ENCODE data around the gene NRXN3. TPM values are rescaled to one million over a fixed set of nuclear protein-coding genes. Genes with fewer than 3 reads are reported as not detected.

NRXN3 gene
- total RNA-seq, 1 experiment from 2014 or later = 1.1 TPM

- Histone ChIP-seq H4K20me1 (ENCODE audit: low read length) (no peaks in the 10 kb centered on the region), H3K9me3 (ENCODE audit: low read length) (no peaks in the 10 kb centered on the region), H3K9ac (ENCODE audit: low read length) (no peak overlapping the region), H3K4me3 (ENCODE audit: low read length) (no peak overlapping the region), H3K79me2 (ENCODE audit: low read length) (no peaks in the 10 kb centered on the region), H3K4me1 (ENCODE audit: insufficient read depth, low read length) (no peaks in the 10 kb centered on the region), H3K36me3 (ENCODE audit: low read depth, low read length) (no peaks in the 10 kb centered on the region), H3K27me3 (ENCODE audit: low read length) (no peaks in the 10 kb centered on the region), H3F3A (ENCODE audit: low read length, unreplicated experiment) (no peaks in the 10 kb centered on the region), H3K9me2 (replicated peaks; ENCODE audit: low read length) (no peaks in the 10 kb centered on the region), H3K4me2 (ENCODE audit: low read length) (no peak overlapping the region), H2AFZ (ENCODE audit: low read length) (no peak overlapping the region), H3K27ac (ENCODE audit: low read length) (no peak overlapping the region)
- TF ChIP-seq EZH2 (IDR thresholded peaks at IDR 0.05; ENCODE audit: low read length, unreplicated experiment) (no peak), CTCF (conservative IDR thresholded peaks at IDR 0.05; ENCODE audit: low read depth, low read length) (no peak), EZH2phosphoT487 (IDR thresholded peaks at IDR 0.05; ENCODE audit: borderline replicate concordance, low read length) (no peak)
- POLR2A ChIA-PET (ENCODE audit: unreplicated experiment) = no interaction called here
- ATAC-seq (no peak), DNase-seq (no peak)
- intact Hi-C loops (cut with micrococcal nuclease) = no loop called here
- CTCF ChIA-PET = no interaction called here
- BruUV-seq (replicated peaks) = no TSS peak
Measured at GRCh38 chr14:78633752-78634151, 463.6 kb downstream of the NRXN3 start.

GRCh38 chr14:78637489-78637888 lies 467.3 kb downstream of the NRXN3 start:
- Histone ChIP-seq H2AFZ (ENCODE audit: low read length) (no peak overlapping the region), H3K4me1 (ENCODE audit: insufficient read depth, low read length) (no peaks in the 10 kb centered on the region), H3K9me3 (ENCODE audit: low read length) (no peaks in the 10 kb centered on the region), H3K36me3 (ENCODE audit: low read depth, low read length) (no peaks in the 10 kb centered on the region), H3K79me2 (ENCODE audit: low read length) (no peaks in the 10 kb centered on the region), H3F3A (ENCODE audit: low read length, unreplicated experiment) (no peaks in the 10 kb centered on the region), H3K4me2 (ENCODE audit: low read length) (no peak overlapping the region), H4K20me1 (ENCODE audit: low read length) (no peaks in the 10 kb centered on the region), H3K4me3 (ENCODE audit: low read length) (no peak overlapping the region), H3K27ac (ENCODE audit: low read length) (no peak overlapping the region), H3K9ac (ENCODE audit: low read length) (no peak overlapping the region), H3K9me2 (replicated peaks; ENCODE audit: low read length) (no peaks in the 10 kb centered on the region), H3K27me3 (ENCODE audit: low read length) (no peaks in the 10 kb centered on the region)
- no TSS peak for BruUV-seq (replicated peaks)
- ATAC-seq (no peak), DNase-seq (no peak)
- ChIA-PET CTCF (no interaction called here), POLR2A (ENCODE audit: unreplicated experiment) (no interaction called here)
- intact Hi-C loops (cut with micrococcal nuclease) = no loop called here
- no peak for TF ChIP-seq CTCF (conservative IDR thresholded peaks at IDR 0.05; ENCODE audit: low read depth, low read length)
- TF ChIP-seq EZH2 (IDR thresholded peaks at IDR 0.05; ENCODE audit: low read length, unreplicated experiment) = no peak
- TF ChIP-seq EZH2phosphoT487 (IDR thresholded peaks at IDR 0.05; ENCODE audit: borderline replicate concordance, low read length) = no peak

- no TSS peak for BruUV-seq (replicated peaks)
- Histone ChIP-seq H3K9me2 (replicated peaks; ENCODE audit: low read length) (no peaks in the 10 kb centered on the region), H3K9me3 (ENCODE audit: low read length) (no peaks in the 10 kb centered on the region), H3K27me3 (ENCODE audit: low read length) (no peaks in the 10 kb centered on the region), H3K36me3 (ENCODE audit: low read depth, low read length) (no peaks in the 10 kb centered on the region), H4K20me1 (ENCODE audit: low read length) (no peaks in the 10 kb centered on the region), H3K4me1 (ENCODE audit: insufficient read depth, low read length) (no peaks in the 10 kb centered on the region), H3K4me3 (ENCODE audit: low read length) (no peak overlapping the region), H3K79me2 (ENCODE audit: low read length) (no peaks in the 10 kb centered on the region), H3K4me2 (ENCODE audit: low read length) (no peak overlapping the region), H3F3A (ENCODE audit: low read length, unreplicated experiment) (no peaks in the 10 kb centered on the region), H2AFZ (ENCODE audit: low read length) (no peak overlapping the region), H3K27ac (ENCODE audit: low read length) (no peak overlapping the region), H3K9ac (ENCODE audit: low read length) (no peak overlapping the region)
- ChIA-PET POLR2A (ENCODE audit: unreplicated experiment) (no interaction called here), CTCF (no interaction called here)
- ATAC-seq = no peak
- TF ChIP-seq CTCF (conservative IDR thresholded peaks at IDR 0.05; ENCODE audit: low read depth, low read length) = no peak
- no peak for TF ChIP-seq EZH2phosphoT487 (IDR thresholded peaks at IDR 0.05; ENCODE audit: borderline replicate concordance, low read length)
- TF ChIP-seq EZH2 (IDR thresholded peaks at IDR 0.05; ENCODE audit: low read length, unreplicated experiment) = no peak
- intact Hi-C loops (cut with micrococcal nuclease) = no loop called here
- DNase-seq = no peak
Measured at GRCh38 chr14:78637908-78638475, 467.8 kb downstream of the NRXN3 start.
